Left lung (tissue), 10 donors: ENCODE data around the gene COX6B2. TPM values are rescaled to one million over a fixed set of nuclear protein-coding genes. Genes with fewer than 3 reads are reported as not detected.
A peak's percentile ranks its signal among the peaks of the same experiment; 100 is the strongest.

Experiments
- ATAC-seq: fragments of 200-7000 bp; cut with Tn5 transposase; one replicate; pipeline ENCODE4 v1.9.1; 2020; ENCODE audit warnings: moderate library complexity
- DNase-seq, 4 donors: peaks; one replicate each; pipeline ENCODE4 v3.0.0-alpha.2; 2013 to 2020
- H3K27ac ChIP-seq, 2 donors: fragments of 200-600 bp; sonication (generic) in 1 of 2; one replicate each; pipeline versions ENCODE4 v1.5.0 to v1.8.0; 2020 to 2021
- H3K27me3 ChIP-seq, 2 donors: fragments of 200-600 bp; sonication (generic) in 1 of 2; one replicate each; pipeline versions ENCODE4 v1.5.0 to v1.8.0; 2020 to 2021
- H3K36me3 ChIP-seq, 2 donors: fragments of 200-600 bp; sonication (generic) in 1 of 2; one replicate each; pipeline versions ENCODE4 v1.5.0 to v1.8.0; 2020 to 2021
- H3K4me1 ChIP-seq, 2 donors: fragments of 200-600 bp; one replicate each; pipeline ENCODE4 v1.8.0; 2021
- H3K4me3 ChIP-seq, 2 donors: fragments of 200-600 bp; sonication (generic) in 1 of 2; one replicate each; pipeline versions ENCODE4 v1.5.0 to v1.8.0; 2020 to 2021; ENCODE audit warnings: mild to moderate bottlenecking in 1 of 2
- H3K9me3 ChIP-seq, 2 donors: fragments of 200-600 bp; sonication (generic) in 1 of 2; one replicate each; pipeline versions ENCODE4 v1.5.0 to v1.8.0; 2020 to 2021
- intact Hi-C, 2 donors: fragments of 100-400 bp; cut with DNase I; formaldehyde crosslinking; loops; one replicate each; pipeline versions ENCODE4 v1.11.2 to v1.14.2; 2022
- polyA plus RNA-seq, 6 donors: library from polyadenylated mRNA; unstranded; fragments of 120-200 nt; gene quantifications; one replicate each; pipeline ENCODE4 v1.2.1, GENCODE V29; 2013; ENCODE audit not compliant: insufficient read length in 6 of 6
- total RNA-seq, 2 donors: library from RNA; stranded (reverse); fragmentation: NEBNext Ultra II Directional; extraction: Animal tissue kit (Norgen Biotek cat#: 25700); gene quantifications; one replicate each; pipeline ENCODE4 v1.2.1, GENCODE V29; 2021
- TF ChIP-seq, protein P1 (sequence below), 2 donors: fragments of 200-600 bp; sonication (generic) in 1 of 2; IDR thresholded peaks; one replicate each; pipeline versions ENCODE4 v1.5.0 to v1.8.0; 2021; ENCODE audit warnings: antibody characterized with exemption in 2 of 2
- donor health status: DM: no; HTN: yes; CAD: no.
- donor health status: DM: no; HTN: no; CAD: no.

COX6B2 gene
- total and polyA plus RNA-seq, 8 donors = 0.20 to 0.75 (median 0.50) TPM; not detected in 1

DNA sequence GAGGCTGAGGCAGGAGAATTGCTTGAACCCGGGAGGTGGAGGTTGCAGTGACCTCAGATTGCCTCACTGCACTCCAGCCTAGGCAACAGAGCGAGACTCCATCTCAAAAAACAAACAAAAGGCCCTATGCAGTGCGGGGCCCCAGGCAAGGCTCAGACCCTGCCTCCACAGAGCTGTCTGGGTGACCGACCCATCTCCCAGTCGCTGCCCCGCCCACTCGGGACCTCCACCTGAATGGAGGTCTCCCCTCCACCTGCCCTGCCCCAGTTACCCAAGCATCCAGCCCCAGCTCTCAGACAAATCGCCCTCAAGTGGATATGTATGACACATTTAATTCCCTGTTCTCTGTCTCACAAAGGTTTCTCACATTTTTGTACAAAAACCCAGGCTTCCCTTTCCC, 10.7 kb upstream of the COX6B2 start:
- intact Hi-C loops = no loop called here
- H3K36me3 ChIP-seq = no peaks in the 10 kb centered on the region
- no peaks in the 10 kb centered on the region for H3K9me3 ChIP-seq
- H3K27ac ChIP-seq = no peak overlapping the region
- peak in 1 of 4 donors; percentile 68 for DNase-seq
- TF ChIP-seq, protein P1, sequence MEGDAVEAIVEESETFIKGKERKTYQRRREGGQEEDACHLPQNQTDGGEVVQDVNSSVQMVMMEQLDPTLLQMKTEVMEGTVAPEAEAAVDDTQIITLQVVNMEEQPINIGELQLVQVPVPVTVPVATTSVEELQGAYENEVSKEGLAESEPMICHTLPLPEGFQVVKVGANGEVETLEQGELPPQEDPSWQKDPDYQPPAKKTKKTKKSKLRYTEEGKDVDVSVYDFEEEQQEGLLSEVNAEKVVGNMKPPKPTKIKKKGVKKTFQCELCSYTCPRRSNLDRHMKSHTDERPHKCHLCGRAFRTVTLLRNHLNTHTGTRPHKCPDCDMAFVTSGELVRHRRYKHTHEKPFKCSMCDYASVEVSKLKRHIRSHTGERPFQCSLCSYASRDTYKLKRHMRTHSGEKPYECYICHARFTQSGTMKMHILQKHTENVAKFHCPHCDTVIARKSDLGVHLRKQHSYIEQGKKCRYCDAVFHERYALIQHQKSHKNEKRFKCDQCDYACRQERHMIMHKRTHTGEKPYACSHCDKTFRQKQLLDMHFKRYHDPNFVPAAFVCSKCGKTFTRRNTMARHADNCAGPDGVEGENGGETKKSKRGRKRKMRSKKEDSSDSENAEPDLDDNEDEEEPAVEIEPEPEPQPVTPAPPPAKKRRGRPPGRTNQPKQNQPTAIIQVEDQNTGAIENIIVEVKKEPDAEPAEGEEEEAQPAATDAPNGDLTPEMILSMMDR (IDR thresholded peaks at IDR 0.05) = no peak
- peaks cover 5 to 11% of the 10 kb centered on the region in 2 donors for H3K4me1 ChIP-seq
- ATAC-seq = no peak
- no peak overlapping the region for H3K4me3 ChIP-seq
- peaks cover 13 to 50% of the 10 kb centered on the region in 2 donors for H3K27me3 ChIP-seq

DNA sequence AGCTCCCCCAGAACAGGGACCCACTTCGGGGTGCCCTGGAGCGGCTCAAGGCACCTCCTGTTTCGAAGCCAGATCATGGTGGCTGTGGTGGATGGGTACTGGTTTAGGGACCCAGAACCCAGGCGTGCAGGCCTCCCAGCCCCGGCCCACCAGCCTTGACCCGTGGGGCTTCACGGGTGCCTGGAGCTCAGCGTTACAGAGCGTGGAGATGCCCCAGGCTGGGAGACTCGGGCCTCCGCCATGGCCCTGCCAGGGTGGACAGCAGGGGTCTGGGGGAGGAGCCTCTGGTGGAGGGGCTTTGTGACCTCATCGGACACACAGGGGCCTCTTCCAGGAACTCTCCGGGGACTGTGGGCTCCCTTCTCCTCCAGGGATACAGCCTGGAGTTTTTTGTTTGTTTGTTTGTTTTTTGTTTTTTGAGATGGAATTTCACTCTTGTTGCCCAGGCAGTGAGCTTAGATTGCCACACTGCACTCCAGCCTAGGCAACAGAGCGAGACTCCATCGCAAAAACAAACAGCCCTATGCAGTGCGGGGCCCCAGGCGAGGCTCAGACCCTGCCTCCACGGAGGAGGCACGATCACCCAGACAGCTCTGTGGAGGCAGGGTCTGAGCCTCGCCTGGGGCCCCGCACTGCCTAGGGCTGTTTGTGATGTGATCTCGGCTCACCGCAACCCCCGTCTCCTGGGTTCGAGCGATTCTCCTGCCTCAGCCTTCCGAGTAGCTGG, 8.6 kb upstream of the COX6B2 start, which contains the start of gene GARIN5B:
TSS of gene GARIN5B (minus strand) at position 271 of the 727 bp plus-strand sequence. CDS start at position 77, 194 bp downstream.
- no peak for ATAC-seq
- intact Hi-C loops = no loop called here
- Histone ChIP-seq H3K9me3 (no peaks in the 10 kb centered on the region), H3K36me3 (no peaks in the 10 kb centered on the region), H3K4me3 (no peak within 1 kb of the TSS), H3K4me1 (no peaks in the 10 kb centered on the region), H3K27me3 (peaks cover 0 to 35% of the 10 kb centered on the region in 2 donors), H3K27ac (no peak within 1 kb of the TSS)
- no peak for DNase-seq
- TF ChIP-seq, protein P1 (IDR thresholded peaks at IDR 0.05) = no peak

DNA sequence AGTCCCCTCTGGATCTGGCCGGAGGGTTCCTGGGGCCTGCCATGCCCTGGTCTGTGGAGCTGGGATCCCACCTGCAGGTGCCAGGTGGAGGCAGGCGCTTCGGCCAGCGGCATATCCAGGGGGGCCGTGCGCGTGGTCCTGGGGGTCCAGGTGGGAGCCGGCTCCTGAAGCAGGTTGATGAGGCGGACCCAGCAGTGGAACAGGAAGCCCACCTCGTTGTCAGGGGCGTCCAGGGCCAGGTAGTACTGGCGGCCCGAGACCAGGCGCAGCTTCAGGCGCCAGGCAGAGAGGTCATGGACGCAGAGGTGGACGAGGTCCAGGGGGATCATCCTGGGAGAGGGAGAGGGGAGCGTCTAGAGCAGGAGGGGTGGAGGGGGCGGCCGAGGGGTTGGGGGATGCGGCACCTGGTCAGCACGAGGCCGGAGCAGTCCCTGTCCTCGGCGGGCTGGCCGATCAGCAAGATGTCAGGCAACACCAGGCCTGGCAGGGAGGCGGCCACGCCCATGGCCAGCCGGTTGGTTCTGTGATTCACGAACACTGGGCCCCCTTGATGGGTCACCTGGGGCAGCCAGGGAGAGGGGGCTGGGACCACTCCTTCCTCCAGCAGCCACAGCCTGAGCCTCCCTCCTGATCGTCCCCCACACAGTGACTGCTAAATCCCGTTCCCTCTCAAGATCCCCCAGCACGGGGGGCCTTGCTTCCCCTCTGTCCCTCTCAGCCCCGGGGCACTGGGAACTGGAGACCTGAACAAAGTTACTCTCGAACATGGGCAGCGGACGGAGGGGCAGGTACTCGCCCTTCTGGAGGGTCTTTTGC, 7.9 kb upstream of the COX6B2 start:
- Histone ChIP-seq H3K27ac (no peak overlapping the region), H3K9me3 (no peaks in the 10 kb centered on the region), H3K4me3 (no peak overlapping the region), H3K4me1 (no peaks in the 10 kb centered on the region), H3K27me3 (peaks cover 0 to 34% of the 10 kb centered on the region in 2 donors), H3K36me3 (no peaks in the 10 kb centered on the region)
- DNase-seq (peak in 1 of 4 donors; percentile 72), ATAC-seq (no peak)
- intact Hi-C loops = no loop called here
- TF ChIP-seq, protein P1 (IDR thresholded peaks at IDR 0.05) = no peak

DNA sequence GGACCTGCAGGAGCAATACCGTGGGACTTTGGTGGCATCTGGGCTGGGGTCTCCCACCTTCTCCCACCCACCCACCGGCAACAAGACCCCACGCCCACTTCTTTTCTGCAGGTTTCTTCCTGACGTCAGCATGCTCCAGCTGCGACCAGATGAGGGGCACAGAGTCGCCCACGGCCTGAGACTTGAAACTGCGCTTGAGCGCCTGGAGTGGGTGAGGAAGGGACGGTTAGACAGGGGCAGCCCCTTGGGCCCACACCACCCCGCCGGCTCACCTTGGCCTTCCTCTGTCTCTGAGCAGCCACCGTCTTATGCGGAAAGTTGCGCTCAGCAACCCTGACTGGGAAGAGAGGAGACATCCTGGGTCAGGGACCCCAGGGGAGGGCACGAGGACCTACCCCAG, 6.4 kb upstream of the COX6B2 start:
- no peaks in the 10 kb centered on the region for H3K9me3 ChIP-seq
- no peaks in the 10 kb centered on the region for H3K36me3 ChIP-seq
- ATAC-seq (no peak), DNase-seq (peak in 1 of 4 donors; percentile 67)
- TF ChIP-seq, protein P1 (IDR thresholded peaks at IDR 0.05) = no peak
- H3K4me3 ChIP-seq = no peak overlapping the region
- intact Hi-C loops = no loop called here
- peaks cover 0 to 41% of the 10 kb centered on the region in 2 donors for H3K27me3 ChIP-seq
- H3K4me1 ChIP-seq = no peaks in the 10 kb centered on the region
- no peak overlapping the region for H3K27ac ChIP-seq
